HCT116 (cell line): ENCODE measurements around the gene SMYD3. TPM values are rescaled to one million over a fixed set of nuclear protein-coding genes. Genes with fewer than 3 reads are reported as not detected.

Experiments used
- ATAC-seq: fragments of 200-7000 bp; cut with Tn5 transposase; 2 replicates; pipeline ENCODE4 v1.9.1; 2020; ENCODE audit warnings: mild to moderate bottlenecking, moderate library complexity
- BruUV-seq: library from RNA; stranded (reverse); fragments of 400-500 nt; replicated peaks from 2 replicates; lab custom pipeline; 2021; lab: Mats Ljungman, UMichigan
- CTCF ChIA-PET: fragments of 300-600 bp; sonication (Branson Sonifier 250); formaldehyde crosslinking; loops from one replicate; lab custom pipeline; 2021; ENCODE audit warnings: antibody characterized with exemption; lab: Charles Lee
- POLR2A ChIA-PET: fragments of 300-600, 350-600 bp; sonication (Branson Sonifier 250); formaldehyde crosslinking; loops from one replicate; lab custom pipeline; 2021; ENCODE audit warnings: antibody characterized with exemption; lab: Charles Lee
- RAD21 ChIA-PET, 2 experiments: fragments of 300-600 bp; sonication (Branson Sonifier 250); formaldehyde crosslinking; loops; one replicate each; lab custom pipeline; 2023; ENCODE audit warnings: low total read pairs in 2 of 2; ENCODE audit not compliant: uncharacterized antibody in 2 of 2, unreplicated experiment in 2 of 2, low non-redundant PET in 1 of 2; lab: Charles Lee
- DNase-seq: peaks from one replicate; pipeline ENCODE4 v3.0.0-alpha.2; 2010; ENCODE audit warnings: low read depth, low spot score
- H2AFZ ChIP-seq: fragments of 200-600 bp; shearing (Covaris generic), sonication (generic); 2 replicates; pipeline ENCODE4 v1.6.1; 2017; ENCODE audit warnings: low read depth, mixed run types, mixed read lengths, antibody characterized with exemption, low read length; ENCODE audit not compliant: poor library complexity, severe bottlenecking
- H3K27ac ChIP-seq: 2 replicates; pipeline ENCODE4 v1.5.1; 2012; ENCODE audit warnings: low read depth, low read length
- H3K27me3 ChIP-seq: fragments of 200-600 bp; sonication (generic); 2 replicates; pipeline ENCODE4 v1.6.1; 2016; ENCODE audit warnings: mixed run types, low read length, mixed read lengths; ENCODE audit not compliant: insufficient read depth
- H3K36me3 ChIP-seq, 2 experiments: fragments of 200-500 bp in 1 of 2; fragments of 200-600 bp in 1 of 2; sonication (Bioruptor generic) in 1 of 2; sonication (generic) in 1 of 2; 2 replicates each; pipeline versions ENCODE4 v1.5.1 to v1.6.1; 2014 to 2016; ENCODE audit warnings: low read length in 2 of 2, inconsistent platforms in 1 of 2, mixed read lengths in 1 of 2, mixed run types in 1 of 2; ENCODE audit not compliant: insufficient read depth in 2 of 2, control insufficient read depth in 1 of 2
- H3K4me1 ChIP-seq, 2 experiments: fragments of 200-600 bp in 1 of 2; sonication (generic) in 1 of 2; 2 replicates each; pipeline versions ENCODE4 v1.5.1 to v1.6.1; 2012 to 2017; ENCODE audit warnings: low read length in 2 of 2, inconsistent platforms in 1 of 2, mild to moderate bottlenecking in 1 of 2, mixed read lengths in 1 of 2, mixed run types in 1 of 2, moderate library complexity in 1 of 2; ENCODE audit not compliant: insufficient read depth in 2 of 2, control insufficient read depth in 1 of 2
- H3K4me2 ChIP-seq: fragments of 200-600 bp; sonication (generic); 2 replicates; pipeline ENCODE4 v1.6.1; 2017; ENCODE audit warnings: mixed run types, low read length, mixed read lengths
- H3K4me3 ChIP-seq, 2 experiments: fragments of 200-600 bp in 1 of 2; sonication (generic) in 1 of 2; replicated peaks in 1 of 2; 2 replicates each; pipeline ENCODE4 v1.5.1; 2011 to 2016; ENCODE audit warnings: low read length in 2 of 2, control low read depth in 1 of 2, low read depth in 1 of 2, mild to moderate bottlenecking in 1 of 2, mixed read lengths in 1 of 2, mixed run types in 1 of 2
- H3K79me2 ChIP-seq: fragments of 200-600 bp; sonication (generic); 2 replicates; pipeline ENCODE4 v1.6.1; 2017; ENCODE audit warnings: mild to moderate bottlenecking, mixed run types, low read length, moderate library complexity, mixed read lengths; ENCODE audit not compliant: insufficient read depth
- H3K9ac ChIP-seq: fragments of 200-600 bp; sonication (generic); 2 replicates; pipeline ENCODE4 v1.6.1; 2016; ENCODE audit warnings: low read length, mixed read lengths
- H3K9me2 ChIP-seq: fragments of 200-600 bp; sonication (generic), shearing (Covaris generic); 2 replicates; pipeline ENCODE4 v1.6.1; 2017; ENCODE audit warnings: mixed run types, mild to moderate bottlenecking, moderate library complexity; ENCODE audit not compliant: insufficient read depth
- H3K9me3 ChIP-seq, 2 experiments: fragments of 200-500 bp in 1 of 2; fragments of 200-600 bp in 1 of 2; sonication (Bioruptor generic) in 1 of 2; sonication (generic) in 1 of 2; 2 replicates each; pipeline ENCODE4 v1.6.1; 2014 to 2017; ENCODE audit warnings: low read length in 2 of 2, mixed read lengths in 2 of 2, inconsistent platforms in 1 of 2, low read depth in 1 of 2, mild to moderate bottlenecking in 1 of 2, mixed run types in 1 of 2, moderate library complexity in 1 of 2; ENCODE audit not compliant: control insufficient read depth in 1 of 2, insufficient read depth in 1 of 2
- H4K20me1 ChIP-seq: fragments of 200-600 bp; sonication (generic), shearing (Covaris generic); 2 replicates; pipeline ENCODE4 v1.6.1; 2017; ENCODE audit warnings: mixed run types, mild to moderate bottlenecking, moderate library complexity; ENCODE audit not compliant: insufficient read depth
- CBX3 ChIP-seq: IDR thresholded peaks from 2 replicates; pipeline ENCODE4 v1.6.1; 2012; ENCODE audit warnings: low read depth
- CEBPB ChIP-seq: IDR thresholded peaks from 2 replicates; pipeline ENCODE4 v1.6.1; 2012; ENCODE audit warnings: low read depth
- EGR1 ChIP-seq: IDR thresholded peaks from 2 replicates; pipeline ENCODE4 v1.6.1; 2012; ENCODE audit warnings: low read depth
- ELF1 ChIP-seq: IDR thresholded peaks from 2 replicates; pipeline ENCODE4 v1.6.1; 2012; ENCODE audit warnings: low read depth, borderline replicate concordance
- EZH2 ChIP-seq: fragments of 200-600 bp; sonication (generic); IDR thresholded peaks from 2 replicates; pipeline ENCODE4 v1.6.1; 2017; ENCODE audit warnings: antibody characterized with exemption, mixed run types
- EZH2phosphoT487 ChIP-seq: fragments of 200-600 bp; IDR thresholded peaks from 2 replicates; pipeline ENCODE4 v1.6.1; 2018; ENCODE audit warnings: antibody characterized with exemption, borderline replicate concordance
- FOSL1 ChIP-seq: IDR thresholded peaks from 2 replicates; pipeline ENCODE4 v1.6.1; 2012; ENCODE audit warnings: low read depth
- POLR2A ChIP-seq: IDR thresholded peaks from 2 replicates; pipeline ENCODE4 v1.7.0; 2011; ENCODE audit warnings: borderline replicate concordance; ENCODE audit not compliant: insufficient read depth, insufficient read length; ENCODE audit errors: extremely low read depth
- POLR2AphosphoS5 ChIP-seq: IDR thresholded peaks from 2 replicates; pipeline ENCODE4 v1.6.1; 2011; ENCODE audit warnings: mild to moderate bottlenecking, low read depth, low read length, moderate library complexity
- RAD21 ChIP-seq: IDR thresholded peaks from 2 replicates; pipeline ENCODE4 v1.6.1; 2012; ENCODE audit warnings: low read depth, mild to moderate bottlenecking
- SIN3A ChIP-seq: IDR thresholded peaks from 2 replicates; pipeline ENCODE4 v1.6.1; 2012; ENCODE audit warnings: low read depth
- SP1 ChIP-seq: IDR thresholded peaks from 2 replicates; pipeline ENCODE4 v1.6.1; 2012; ENCODE audit warnings: low read depth
- SRF ChIP-seq: IDR thresholded peaks from 2 replicates; pipeline ENCODE4 v1.6.1; 2012; ENCODE audit warnings: low read depth
- TCF7L2 ChIP-seq: IDR thresholded peaks from 2 replicates; pipeline ENCODE4 v1.7.0; 2011; ENCODE audit warnings: borderline replicate concordance, inconsistent platforms; ENCODE audit not compliant: insufficient read depth, insufficient read length; ENCODE audit errors: extremely low read depth
- YY1 ChIP-seq: IDR thresholded peaks from 2 replicates; pipeline ENCODE4 v1.6.1; 2011; ENCODE audit warnings: low read length, low read depth, moderate library complexity, mild to moderate bottlenecking; ENCODE audit not compliant: insufficient replicate concordance; ENCODE audit errors: extremely low read depth
- ZNF274 ChIP-seq: fragments of 200-500 bp; sonication (Bioruptor generic); IDR thresholded peaks from 2 replicates; pipeline ENCODE4 v1.6.1; 2014; ENCODE audit warnings: mild to moderate bottlenecking, low read depth, low read length, inconsistent platforms
- intact Hi-C: fragments of 100-400 bp; cut with micrococcal nuclease; formaldehyde crosslinking; loops from 2 replicates; pipeline ENCODE4 v1.10.0; 2022
- total RNA-seq: library from RNA; stranded (reverse); gene quantifications from one replicate; pipeline ENCODE4 v1.2.1, GENCODE V29; 2021; ENCODE audit not compliant: unreplicated experiment
- TF ChIP-seq, protein P1 (sequence below): IDR thresholded peaks from 2 replicates; pipeline ENCODE4 v1.6.1; 2011; ENCODE audit warnings: mild to moderate bottlenecking, low read length, moderate library complexity; ENCODE audit not compliant: insufficient replicate concordance; ENCODE audit errors: extremely low read depth
- TF ChIP-seq, protein P2 (sequence below), 3 experiments: fragments of 200-600 bp in 1 of 3; sonication (generic) in 1 of 3; IDR thresholded peaks in 2 of 3; conservative IDR thresholded peaks in 1 of 3; 2 replicates each; pipeline ENCODE4 v1.5.1; 2012 to 2017; ENCODE audit warnings: low read depth in 2 of 3, low read length in 2 of 3, antibody characterized with exemption in 1 of 3, borderline replicate concordance in 1 of 3, control low read depth in 1 of 3, mild to moderate bottlenecking in 1 of 3, mixed read lengths in 1 of 3, mixed run types in 1 of 3, moderate library complexity in 1 of 3; ENCODE audit not compliant: insufficient read depth in 1 of 3
- TF ChIP-seq, protein P3 (sequence below): IDR thresholded peaks from 2 replicates; pipeline ENCODE4 v1.6.1; 2012
- TF ChIP-seq, protein P4 (sequence below): IDR thresholded peaks from 2 replicates; pipeline ENCODE4 v1.6.1; 2012; ENCODE audit warnings: low read depth

SMYD3 gene
- total RNA-seq, 1 experiment from 2014 or later, result 33.6 TPM

DNA sequence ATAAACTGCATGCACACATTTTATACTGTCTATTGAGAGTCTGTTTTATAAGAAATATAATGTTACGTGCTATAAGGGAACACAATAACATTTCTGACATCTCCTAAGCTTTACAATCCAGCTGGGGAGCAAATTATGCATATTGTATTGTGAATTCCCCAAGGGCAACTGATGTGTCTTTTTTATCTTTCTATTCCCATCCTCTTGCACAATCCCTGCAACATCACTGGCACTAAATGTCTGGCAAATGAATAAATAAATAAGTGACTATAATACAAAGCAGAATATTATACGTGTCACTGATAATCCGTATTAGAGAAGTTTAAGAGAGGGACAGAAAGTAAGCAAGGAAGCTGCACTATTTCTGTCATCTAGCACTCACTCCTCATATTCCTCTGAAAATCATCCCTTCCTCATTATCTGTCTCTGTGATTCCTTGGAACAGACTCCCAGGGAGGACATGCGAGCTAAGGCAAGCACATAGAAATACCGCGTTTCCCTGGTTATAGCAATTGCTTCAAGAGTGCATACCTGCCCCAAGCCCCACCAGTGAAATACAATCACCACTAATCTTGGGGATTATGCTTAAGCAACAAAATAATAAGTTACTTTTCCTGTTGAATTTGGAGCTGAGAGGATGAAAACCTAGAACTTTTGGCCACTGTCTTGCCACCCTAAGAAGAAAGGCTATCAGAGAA is 205.4 kb downstream of the SMYD3 start:
- Histone ChIP-seq H3K79me2 (no peaks in the 10 kb centered on the region), H3K9me3 (no peaks in the 10 kb centered on the region), H3K36me3 (no peaks in the 10 kb centered on the region), H2AFZ (no peak overlapping the region), H3K4me1 (peaks cover 0 to 8% of the 10 kb centered on the region in 2 experiments; a peak in 1 of 4 replicates), H4K20me1 (no peaks in the 10 kb centered on the region), H3K4me2 (no peak overlapping the region), H3K27me3 (no peaks in the 10 kb centered on the region), H3K9me2 (no peaks in the 10 kb centered on the region), H3K4me3 (no peak overlapping the region), H3K9ac (no peak overlapping the region), H3K27ac (no peak overlapping the region)
- intact Hi-C loops, result no loop called here
- BruUV-seq, result no TSS peak
- DNase-seq (no peak), ATAC-seq (no peak)
- TF ChIP-seq FOSL1 (no peak), ZNF274 (no peak), YY1 (no peak), SP1 (no peak), CBX3 (no peak), EZH2 (no peak), EZH2phosphoT487 (no peak), CEBPB (no peak), TCF7L2 (no peak), SIN3A (no peak), RAD21 (no peak), POLR2A (no peak), SRF (no peak), ELF1 (no peak), POLR2AphosphoS5 (no peak), EGR1 (no peak)
- TF ChIP-seq, protein P1, sequence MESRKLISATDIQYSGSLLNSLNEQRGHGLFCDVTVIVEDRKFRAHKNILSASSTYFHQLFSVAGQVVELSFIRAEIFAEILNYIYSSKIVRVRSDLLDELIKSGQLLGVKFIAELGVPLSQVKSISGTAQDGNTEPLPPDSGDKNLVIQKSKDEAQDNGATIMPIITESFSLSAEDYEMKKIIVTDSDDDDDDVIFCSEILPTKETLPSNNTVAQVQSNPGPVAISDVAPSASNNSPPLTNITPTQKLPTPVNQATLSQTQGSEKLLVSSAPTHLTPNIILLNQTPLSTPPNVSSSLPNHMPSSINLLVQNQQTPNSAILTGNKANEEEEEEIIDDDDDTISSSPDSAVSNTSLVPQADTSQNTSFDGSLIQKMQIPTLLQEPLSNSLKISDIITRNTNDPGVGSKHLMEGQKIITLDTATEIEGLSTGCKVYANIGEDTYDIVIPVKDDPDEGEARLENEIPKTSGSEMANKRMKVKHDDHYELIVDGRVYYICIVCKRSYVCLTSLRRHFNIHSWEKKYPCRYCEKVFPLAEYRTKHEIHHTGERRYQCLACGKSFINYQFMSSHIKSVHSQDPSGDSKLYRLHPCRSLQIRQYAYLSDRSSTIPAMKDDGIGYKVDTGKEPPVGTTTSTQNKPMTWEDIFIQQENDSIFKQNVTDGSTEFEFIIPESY, result no peak
- TF ChIP-seq, protein P2, sequence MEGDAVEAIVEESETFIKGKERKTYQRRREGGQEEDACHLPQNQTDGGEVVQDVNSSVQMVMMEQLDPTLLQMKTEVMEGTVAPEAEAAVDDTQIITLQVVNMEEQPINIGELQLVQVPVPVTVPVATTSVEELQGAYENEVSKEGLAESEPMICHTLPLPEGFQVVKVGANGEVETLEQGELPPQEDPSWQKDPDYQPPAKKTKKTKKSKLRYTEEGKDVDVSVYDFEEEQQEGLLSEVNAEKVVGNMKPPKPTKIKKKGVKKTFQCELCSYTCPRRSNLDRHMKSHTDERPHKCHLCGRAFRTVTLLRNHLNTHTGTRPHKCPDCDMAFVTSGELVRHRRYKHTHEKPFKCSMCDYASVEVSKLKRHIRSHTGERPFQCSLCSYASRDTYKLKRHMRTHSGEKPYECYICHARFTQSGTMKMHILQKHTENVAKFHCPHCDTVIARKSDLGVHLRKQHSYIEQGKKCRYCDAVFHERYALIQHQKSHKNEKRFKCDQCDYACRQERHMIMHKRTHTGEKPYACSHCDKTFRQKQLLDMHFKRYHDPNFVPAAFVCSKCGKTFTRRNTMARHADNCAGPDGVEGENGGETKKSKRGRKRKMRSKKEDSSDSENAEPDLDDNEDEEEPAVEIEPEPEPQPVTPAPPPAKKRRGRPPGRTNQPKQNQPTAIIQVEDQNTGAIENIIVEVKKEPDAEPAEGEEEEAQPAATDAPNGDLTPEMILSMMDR (IDR thresholded peaks at IDR 0.05 in 2 of 3, conservative IDR thresholded peaks at IDR 0.05 in 1 of 3; ENCODE audit: borderline replicate concordance in 1 of 3, insufficient read depth in 1 of 3, low read depth in 2 of 3, low read length in 2 of 3), result no peak
- TF ChIP-seq, protein P3, sequence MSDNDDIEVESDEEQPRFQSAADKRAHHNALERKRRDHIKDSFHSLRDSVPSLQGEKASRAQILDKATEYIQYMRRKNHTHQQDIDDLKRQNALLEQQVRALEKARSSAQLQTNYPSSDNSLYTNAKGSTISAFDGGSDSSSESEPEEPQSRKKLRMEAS, result no peak
- TF ChIP-seq, protein P4, sequence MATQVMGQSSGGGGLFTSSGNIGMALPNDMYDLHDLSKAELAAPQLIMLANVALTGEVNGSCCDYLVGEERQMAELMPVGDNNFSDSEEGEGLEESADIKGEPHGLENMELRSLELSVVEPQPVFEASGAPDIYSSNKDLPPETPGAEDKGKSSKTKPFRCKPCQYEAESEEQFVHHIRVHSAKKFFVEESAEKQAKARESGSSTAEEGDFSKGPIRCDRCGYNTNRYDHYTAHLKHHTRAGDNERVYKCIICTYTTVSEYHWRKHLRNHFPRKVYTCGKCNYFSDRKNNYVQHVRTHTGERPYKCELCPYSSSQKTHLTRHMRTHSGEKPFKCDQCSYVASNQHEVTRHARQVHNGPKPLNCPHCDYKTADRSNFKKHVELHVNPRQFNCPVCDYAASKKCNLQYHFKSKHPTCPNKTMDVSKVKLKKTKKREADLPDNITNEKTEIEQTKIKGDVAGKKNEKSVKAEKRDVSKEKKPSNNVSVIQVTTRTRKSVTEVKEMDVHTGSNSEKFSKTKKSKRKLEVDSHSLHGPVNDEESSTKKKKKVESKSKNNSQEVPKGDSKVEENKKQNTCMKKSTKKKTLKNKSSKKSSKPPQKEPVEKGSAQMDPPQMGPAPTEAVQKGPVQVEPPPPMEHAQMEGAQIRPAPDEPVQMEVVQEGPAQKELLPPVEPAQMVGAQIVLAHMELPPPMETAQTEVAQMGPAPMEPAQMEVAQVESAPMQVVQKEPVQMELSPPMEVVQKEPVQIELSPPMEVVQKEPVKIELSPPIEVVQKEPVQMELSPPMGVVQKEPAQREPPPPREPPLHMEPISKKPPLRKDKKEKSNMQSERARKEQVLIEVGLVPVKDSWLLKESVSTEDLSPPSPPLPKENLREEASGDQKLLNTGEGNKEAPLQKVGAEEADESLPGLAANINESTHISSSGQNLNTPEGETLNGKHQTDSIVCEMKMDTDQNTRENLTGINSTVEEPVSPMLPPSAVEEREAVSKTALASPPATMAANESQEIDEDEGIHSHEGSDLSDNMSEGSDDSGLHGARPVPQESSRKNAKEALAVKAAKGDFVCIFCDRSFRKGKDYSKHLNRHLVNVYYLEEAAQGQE, result no peak
- POLR2A ChIA-PET, result no interaction called here
- RAD21 ChIA-PET, result no interaction called here
- CTCF ChIA-PET, result no interaction called here
